H1 (cell line): Measurements from ENCODE around the gene SENP3. TPM values are rescaled to one million over a fixed set of nuclear protein-coding genes. Genes with fewer than 3 reads are reported as not detected.

ENCODE experiments used
- CTCF ChIA-PET: fragments of 300-600 bp; sonication (Branson Sonifier 250); formaldehyde crosslinking; loops from one replicate; lab custom pipeline; 2021; ENCODE audit not compliant: partially characterized antibody; lab: Charles Lee
- POLR2A ChIA-PET: fragments of 300-600 bp; sonication (Branson Sonifier 250); formaldehyde crosslinking; loops from one replicate; lab custom pipeline; 2021; ENCODE audit warnings: inconsistent platforms; ENCODE audit not compliant: partially characterized antibody; lab: Charles Lee
- DNase-seq, 2 experiments: peaks; one replicate each; pipeline versions ENCODE4 v3.0.0 to v3.0.0-alpha.2; 2010 to 2022; ENCODE audit warnings: low spot score in 2 of 2, low read depth in 1 of 2, mixed read lengths in 1 of 2
- FAIRE-seq: peaks from 2 replicates; lab custom pipeline; 2011; peaks lifted over from hg19 to GRCh38; lab: Jason Lieb, UNC
- H2AFZ ChIP-seq: 2 replicates; pipeline ENCODE4 v1.8.1; 2012; ENCODE audit warnings: low read length, inconsistent platforms
- H2AK5ac ChIP-seq: 2 replicates; pipeline ENCODE4 v1.6.1; 2013; ENCODE audit warnings: low read depth, low read length
- H2BK120ac ChIP-seq: replicated peaks from 2 replicates; pipeline ENCODE3; 2013; ENCODE audit warnings: low read depth, low read length, inconsistent platforms
- H2BK12ac ChIP-seq: 2 replicates; pipeline ENCODE4 v1.6.1; 2013; ENCODE audit warnings: low read depth, low read length
- H2BK15ac ChIP-seq: 2 replicates; pipeline ENCODE4 v1.6.1; 2013; ENCODE audit warnings: low read length
- H2BK20ac ChIP-seq: 2 replicates; pipeline ENCODE4 v1.6.1; 2013; ENCODE audit warnings: low read length
- H2BK5ac ChIP-seq: 2 replicates; pipeline ENCODE4 v1.6.1; 2013; ENCODE audit warnings: low read depth, low read length
- H3K14ac ChIP-seq: 2 replicates; pipeline ENCODE4 v1.6.1; 2013; ENCODE audit warnings: inconsistent platforms; ENCODE audit not compliant: insufficient read length
- H3K18ac ChIP-seq: 2 replicates; pipeline ENCODE4 v1.6.1; 2013; ENCODE audit warnings: low read length; ENCODE audit errors: extremely low read depth
- H3K23ac ChIP-seq: 2 replicates; pipeline ENCODE4 v1.6.1; 2013; ENCODE audit warnings: inconsistent platforms; ENCODE audit not compliant: insufficient read length
- H3K23me2 ChIP-seq: 2 replicates; pipeline ENCODE4 v1.6.1; 2013; ENCODE audit warnings: low read depth, low read length
- H3K27ac ChIP-seq: 2 replicates; pipeline ENCODE4 v1.6.1; 2011; ENCODE audit warnings: low read depth, low read length, inconsistent platforms
- H3K27me3 ChIP-seq, 4 experiments: replicated peaks in 1 of 4; 1 replicate in 1 of 4; 2 replicates in 3 of 4; pipeline versions ENCODE4 v1.6.1 to v1.8.1; 2011 to 2013; ENCODE audit warnings: low read length in 3 of 4, mild to moderate bottlenecking in 3 of 4, inconsistent platforms in 2 of 4, mixed read lengths in 2 of 4, moderate library complexity in 1 of 4; ENCODE audit not compliant: control insufficient read depth in 3 of 4, insufficient read depth in 3 of 4; ENCODE audit errors: extremely low read depth in 1 of 4
- H3K36me3 ChIP-seq, 4 experiments: 2 replicates each; pipeline versions ENCODE4 v1.6.1 to v1.8.1; 2011 to 2013; ENCODE audit warnings: mild to moderate bottlenecking in 4 of 4, low read length in 3 of 4, moderate library complexity in 2 of 4, control low read depth in 1 of 4, inconsistent platforms in 1 of 4; ENCODE audit not compliant: insufficient read depth in 4 of 4, control insufficient read depth in 2 of 4
- H3K4ac ChIP-seq: replicated peaks from 2 replicates; pipeline ENCODE3; 2013; ENCODE audit warnings: low read length, low read depth, mixed read lengths, inconsistent platforms; ENCODE audit not compliant: insufficient read length
- H3K4me1 ChIP-seq, 4 experiments: replicated peaks in 1 of 4; 1 replicate in 1 of 4; 2 replicates in 3 of 4; pipeline versions ENCODE4 v1.6.1 to v1.8.1; 2011 to 2013; ENCODE audit warnings: low read length in 3 of 4, inconsistent platforms in 2 of 4, mixed read lengths in 1 of 4; ENCODE audit not compliant: insufficient read depth in 4 of 4, control insufficient read depth in 3 of 4
- H3K4me2 ChIP-seq, 2 experiments: 2 replicates each; pipeline versions ENCODE4 v1.6.1 to v1.8.1; 2011 to 2013; ENCODE audit warnings: low read depth in 2 of 2, low read length in 2 of 2, control low read depth in 1 of 2, inconsistent platforms in 1 of 2, mild to moderate bottlenecking in 1 of 2; ENCODE audit not compliant: insufficient read depth in 1 of 2
- H3K4me3 ChIP-seq, 4 experiments: fragments of 200-600, 300-600 bp in 1 of 4; sonication (generic), shearing (Covaris generic), sonication (Bioruptor Twin) in 1 of 4; 2 replicates each; pipeline versions ENCODE4 v1.5.1 to v1.8.1; 2011 to 2016; ENCODE audit warnings: low read length in 4 of 4, low read depth in 3 of 4, control low read depth in 2 of 4, inconsistent platforms in 2 of 4, mild to moderate bottlenecking in 2 of 4, mixed read lengths in 1 of 4, moderate library complexity in 1 of 4; ENCODE audit not compliant: insufficient read depth in 2 of 4; ENCODE audit errors: extremely low read depth in 1 of 4
- H3K56ac ChIP-seq: replicated peaks from 2 replicates; pipeline ENCODE3; 2013; ENCODE audit warnings: low read depth, mild to moderate bottlenecking, mixed read lengths, low read length, inconsistent platforms; ENCODE audit not compliant: insufficient read length
- H3K79me1 ChIP-seq: 2 replicates; pipeline ENCODE4 v1.6.1; 2013; ENCODE audit warnings: low read depth, low read length, control low read depth
- H3K79me2 ChIP-seq, 2 experiments: 2 replicates each; pipeline versions ENCODE4 v1.6.1 to v1.8.1; 2012 to 2013; ENCODE audit warnings: low read length in 2 of 2, mild to moderate bottlenecking in 2 of 2, inconsistent platforms in 1 of 2; ENCODE audit not compliant: insufficient read depth in 2 of 2, control insufficient read depth in 1 of 2
- H3K9ac ChIP-seq, 4 experiments: replicated peaks in 1 of 4; 1 replicate in 1 of 4; 2 replicates in 3 of 4; pipeline versions ENCODE4 v1.6.1 to v1.8.1; 2011 to 2013; ENCODE audit warnings: low read depth in 3 of 4, low read length in 3 of 4, control low read depth in 2 of 4, mild to moderate bottlenecking in 2 of 4, moderate library complexity in 2 of 4, inconsistent platforms in 1 of 4; ENCODE audit errors: extremely low read depth in 1 of 4
- H3K9me3 ChIP-seq, 2 experiments: 2 replicates each; pipeline versions ENCODE4 v1.6.1 to v1.8.1; 2012 to 2013; ENCODE audit warnings: mild to moderate bottlenecking in 2 of 2, moderate library complexity in 2 of 2, control low read depth in 1 of 2, inconsistent platforms in 1 of 2, low read depth in 1 of 2, low read length in 1 of 2, mixed read lengths in 1 of 2; ENCODE audit not compliant: insufficient read depth in 2 of 2
- H4K20me1 ChIP-seq, 2 experiments: replicated peaks in 1 of 2; 2 replicates each; pipeline versions ENCODE3 to v1.8.1; 2011 to 2013; ENCODE audit warnings: inconsistent platforms in 2 of 2, low read length in 2 of 2, mild to moderate bottlenecking in 1 of 2; ENCODE audit not compliant: insufficient read depth in 2 of 2, control insufficient read depth in 1 of 2
- H4K5ac ChIP-seq: 2 replicates; pipeline ENCODE4 v1.6.1; 2013; ENCODE audit warnings: low read length, low read depth, mixed read lengths, inconsistent platforms; ENCODE audit not compliant: insufficient read length
- H4K8ac ChIP-seq: 2 replicates; pipeline ENCODE4 v1.8.0; 2013; ENCODE audit warnings: mild to moderate bottlenecking, moderate library complexity, low read length, inconsistent platforms; ENCODE audit not compliant: insufficient read depth; ENCODE audit errors: extremely low read depth
- H4K91ac ChIP-seq: replicated peaks from 2 replicates; pipeline ENCODE3; 2013; ENCODE audit warnings: low read length, mixed read lengths, inconsistent platforms; ENCODE audit not compliant: insufficient read length
- CTCF ChIP-seq, 3 experiments: IDR thresholded peaks; 1 replicate in 2 of 3; 2 replicates in 1 of 3; pipeline versions ENCODE4 v1.5.1 to v1.6.1; 2011; ENCODE audit warnings: low read length in 3 of 3, mild to moderate bottlenecking in 3 of 3, inconsistent platforms in 2 of 3, low read depth in 1 of 3, moderate library complexity in 1 of 3; ENCODE audit not compliant: insufficient read depth in 1 of 3; ENCODE audit errors: control extremely low read depth in 1 of 3
- KDM1A ChIP-seq: fragments of 200-600, 300-600 bp; sonication (generic); IDR thresholded peaks from 2 replicates; pipeline ENCODE4 v1.7.1; 2016; ENCODE audit warnings: mild to moderate bottlenecking, low read length, borderline replicate concordance
- MAX ChIP-seq: IDR thresholded peaks from 2 replicates; pipeline ENCODE4 v1.6.1; 2012; ENCODE audit warnings: inconsistent platforms
- NRF1 ChIP-seq: IDR thresholded peaks from 2 replicates; pipeline ENCODE4 v1.6.1; 2011; ENCODE audit warnings: mild to moderate bottlenecking, low read depth, low read length, improper control_type of control experiment
- SP4 ChIP-seq: IDR thresholded peaks from 2 replicates; pipeline ENCODE4 v1.6.1; 2012; ENCODE audit warnings: low read length, inconsistent platforms
- WGBS, 2 experiments: shearing (Covaris generic) in 1 of 2; methylation state at CpG; one replicate each; pipeline versions ENCODE4 v1.1.6 to v1.1.7; 2013 to 2015; ENCODE audit warnings: low lambda C conversion rate in 2 of 2, mixed read lengths in 2 of 2, inconsistent platforms in 1 of 2, low coverage in 1 of 2, missing lambda C conversion rate in 1 of 2; ENCODE audit not compliant: insufficient replicate concordance in 2 of 2, insufficient coverage in 1 of 2, insufficient read length in 1 of 2; ENCODE audit errors: extremely low coverage in 1 of 2, missing lambda C conversion rate in 1 of 2; 5-methylcytosine and 5-hydroxymethylcytosine counted together
- polyA plus RNA-seq, 7 experiments: library from polyadenylated mRNA; depleted of rRNA in 3 of 7; stranded (reverse) in 5 of 7; unstranded in 2 of 7; fragments of >200 nt in 5 of 7; fragments of 200-250 nt in 2 of 7; gene quantifications; 1 replicate in 5 of 7; 2 replicates in 1 of 7; 4 replicates in 1 of 7; pipeline versions ENCODE4 v1.2.1 to v1.2.3, GENCODE V29; 2011 to 2013; ENCODE audit warnings: missing spikeins in 2 of 7, mixed read lengths in 2 of 7
- total RNA-seq: library from RNA; stranded (reverse); fragmentation: NEBNext Ultra II Directional; extraction: Animal tissue kit (Norgen Biotek cat#: 25700); gene quantifications from 2 replicates; pipeline ENCODE4 v1.2.1, GENCODE V29; 2021

The SENP3 gene
- total and polyA plus RNA-seq, 2 of the 8 experiments (the other 6 are each of a cell fraction or from before 2014, with no cell fraction given), result 86.2 to 129 TPM

GRCh38 chr17:7615265-7615747 lies 53.6 kb downstream of the SENP3 start:
- no peak for FAIRE-seq

More at GRCh38 chr17:7615265-7615747, 53.6 kb downstream of the SENP3 start:
- H3K4me2 ChIP-seq, result peak overlapping the region; percentile 55 to 61; a peak in 3 of 4 replicates
- H3K4me1 ChIP-seq, result peaks cover 0 to 5% (median 1%) of the 10 kb centered on the region in 4 experiments; a peak in 4 of 7 replicates
- TF ChIP-seq MAX (peak; percentile 75; the same call in 1 of the 2 replicates), KDM1A (0 out of 2 replicates have a peak, but pooled peaks have one; percentile 38), NRF1 (peak; percentile 83), CTCF (IDR thresholded peaks at IDR 0.05; ENCODE audit: control extremely low read depth in 1 of 3, insufficient read depth in 1 of 3, low read depth in 1 of 3, low read length in 3 of 3) (no peak), SP4 (0 out of 2 replicates have a peak, but pooled peaks have one; percentile 74)
- H3K4me3 ChIP-seq, result peak overlapping the region; percentile 29 to 54 (median 36); a peak in 6 of 8 replicates
- WGBS, 2 experiments, result 8% methylated on average over 21 of the region's 28 CpGs; no CpG with 5 or more reads in 1 of the 2 experiments
- POLR2A ChIA-PET, result interaction anchor here (0.6 to 79.4 kb wide), 10 partner anchors 12 to 86 kb away, joined by 3 to 2272 read pairs (median 10); partner anchors contain the start of genes ATP1B2, CD68, MPDU1 and SAT2
- 0 out of 2 replicates have a peak overlapping the region, but pooled peaks have one; percentile 13 for H3K27ac ChIP-seq
- no peak overlapping the region for H3K23ac ChIP-seq
- no peak overlapping the region for H4K91ac ChIP-seq
- peaks cover 6% of the 10 kb centered on the region for H3K23me2 ChIP-seq
- no peak overlapping the region for H3K14ac ChIP-seq
- H3K18ac ChIP-seq, result no peak overlapping the region; the same call in 1 of the 2 replicates
- H3K4ac ChIP-seq, result no peak overlapping the region
- CTCF ChIA-PET, result interaction anchor here (0.6 to 13.4 kb wide), 11 partner anchors 12 to 300 kb away, joined by 3 to 92 read pairs (median 4); partner anchors contain the start of genes SAT2, SHBG, TP53 and WRAP53
- no peak overlapping the region for H3K56ac ChIP-seq
- H3K27me3 ChIP-seq, result no peaks in the 10 kb centered on the region
- no peak overlapping the region for H2BK5ac ChIP-seq
- H3K79me2 ChIP-seq, result peaks cover 4 to 31% of the 10 kb centered on the region in 2 experiments; a peak in 3 of 4 replicates
- H2BK12ac ChIP-seq, result no peak overlapping the region
- H2BK15ac ChIP-seq, result no peak overlapping the region
- no peak overlapping the region; a peak in 2 of 7 replicates for H3K9ac ChIP-seq
- H2BK20ac ChIP-seq, result no peak overlapping the region
- H4K8ac ChIP-seq, result no peak overlapping the region
- peak overlapping the region; percentile 48; the same call in 1 of the 2 replicates for H2AFZ ChIP-seq
- no peak overlapping the region for H4K5ac ChIP-seq
- peaks cover 18% of the 10 kb centered on the region for H3K79me1 ChIP-seq
- H3K9me3 ChIP-seq, result no peaks in the 10 kb centered on the region
- H2BK120ac ChIP-seq, result no peak overlapping the region
- peaks cover 0 to 5% (median 0%) of the 10 kb centered on the region in 4 experiments; a peak in 2 of 8 replicates for H3K36me3 ChIP-seq
- no peak overlapping the region for H2AK5ac ChIP-seq
- no peak for DNase-seq
- H4K20me1 ChIP-seq, result peaks cover 0 to 9% of the 10 kb centered on the region in 2 experiments
